Hepatocyte (in vitro differentiated cells): Measurements from ENCODE around the gene POLR3K. TPM values are rescaled to one million over a fixed set of nuclear protein-coding genes. Genes with fewer than 3 reads are reported as not detected.

Experiments
- DNase-seq: peaks from one replicate; pipeline ENCODE4 v3.0.0-alpha.2; 2016; ENCODE audit warnings: low spot score
- H2AFZ ChIP-seq: fragments of 200-600 bp; sonication (generic); 2 replicates; pipeline ENCODE4 v1.6.0; 2016; ENCODE audit warnings: antibody characterized with exemption, mild to moderate bottlenecking
- H3K27ac ChIP-seq: fragments of 200-600 bp; sonication (generic); 2 replicates; pipeline ENCODE4 v1.5.1; 2016; ENCODE audit warnings: mild to moderate bottlenecking
- H3K27me3 ChIP-seq: fragments of 200-600 bp; sonication (generic); 2 replicates; pipeline ENCODE4 v1.6.1; 2016
- H3K36me3 ChIP-seq: fragments of 200-600 bp; sonication (generic); replicated peaks from 2 replicates; pipeline ENCODE4 v1.5.1; 2016; ENCODE audit warnings: low read depth; ENCODE audit not compliant: insufficient read depth
- H3K4me1 ChIP-seq: fragments of 200-600 bp; sonication (generic); 2 replicates; pipeline ENCODE4 v1.5.1; 2016; ENCODE audit warnings: mild to moderate bottlenecking, moderate library complexity; ENCODE audit not compliant: insufficient read depth
- H3K4me2 ChIP-seq: fragments of 200-600 bp; sonication (generic); 2 replicates; pipeline ENCODE4 v1.6.0; 2016
- H3K4me3 ChIP-seq: fragments of 200-600 bp; sonication (generic); 2 replicates; pipeline ENCODE4 v1.5.1; 2016; ENCODE audit warnings: mild to moderate bottlenecking
- H3K79me2 ChIP-seq: fragments of 200-600 bp; sonication (generic); 2 replicates; pipeline ENCODE4 v1.6.0; 2017; ENCODE audit warnings: mild to moderate bottlenecking
- H3K9me2 ChIP-seq: fragments of 200-600 bp; sonication (generic); replicated peaks from 2 replicates; pipeline ENCODE4 v1.6.0; 2017; ENCODE audit warnings: mild to moderate bottlenecking; ENCODE audit not compliant: insufficient read depth
- H3K9me3 ChIP-seq: fragments of 200-600 bp; sonication (generic); 2 replicates; pipeline ENCODE4 v1.5.1; 2016; ENCODE audit warnings: low read depth, mild to moderate bottlenecking
- H4K20me1 ChIP-seq: fragments of 200-600 bp; sonication (generic); 2 replicates; pipeline ENCODE4 v1.6.0; 2016; ENCODE audit warnings: mild to moderate bottlenecking; ENCODE audit not compliant: insufficient read depth, poor library complexity, severe bottlenecking
- EZH2 ChIP-seq: fragments of 200-600 bp; sonication (generic); IDR thresholded peaks from 2 replicates; pipeline ENCODE4 v1.6.1; 2016; ENCODE audit warnings: antibody characterized with exemption, mild to moderate bottlenecking, borderline replicate concordance
- EZH2phosphoT487 ChIP-seq: fragments of 200-600 bp; sonication (generic); IDR thresholded peaks from one replicate; pipeline ENCODE4 v1.6.1; 2018; ENCODE audit warnings: antibody characterized with exemption, mild to moderate bottlenecking, low read depth, moderate library complexity; ENCODE audit not compliant: unreplicated experiment, severe bottlenecking
- WGBS: methylation state at CpG from one replicate; pipeline ENCODE4 v1.1.6; 2016; ENCODE audit warnings: low lambda C conversion rate; ENCODE audit errors: missing lambda C conversion rate; 5-methylcytosine and 5-hydroxymethylcytosine counted together
- polyA plus RNA-seq: library from polyadenylated mRNA; unstranded; fragments of >200 nt; fragmentation: Nextera tagmentation; extraction: Ambion mirVana; gene quantifications from 2 replicates; pipeline ENCODE4 v1.2.1, GENCODE V29; 2016
- total RNA-seq: library from RNA; depleted of rRNA; stranded (reverse); fragments of >200 nt; gene quantifications from 2 replicates; pipeline ENCODE4 v1.2.3, GENCODE V29; 2014
- TF ChIP-seq, protein P1 (sequence below): fragments of 200-600 bp; sonication (generic); IDR thresholded peaks from 2 replicates; pipeline ENCODE4 v1.5.1; 2016; ENCODE audit warnings: antibody characterized with exemption, mild to moderate bottlenecking; ENCODE audit not compliant: poor library complexity

Gene POLR3K
- total and polyA plus RNA-seq, 2 experiments from 2014 or later = 2.7 to 12.5 TPM

DNA sequence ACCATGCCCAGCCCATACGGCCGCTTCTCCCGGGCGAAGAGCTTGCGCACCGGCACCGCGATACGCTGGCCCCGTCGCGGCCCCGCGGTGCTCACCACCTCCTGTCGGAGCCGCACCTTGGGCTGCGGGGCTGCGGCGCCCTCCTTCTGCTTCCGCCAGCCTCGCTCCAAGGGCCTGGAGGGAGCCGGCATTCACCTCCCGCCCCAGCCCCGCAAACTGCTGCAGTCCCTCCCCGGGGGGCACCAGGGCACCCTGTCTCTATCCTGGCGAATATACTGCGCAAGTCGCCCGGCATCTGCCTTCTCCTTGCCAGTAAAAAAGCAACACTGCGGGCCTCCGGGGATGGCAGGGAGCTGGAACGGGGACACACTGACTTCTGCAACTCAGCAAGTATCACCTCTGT, 8.5 kb upstream of the POLR3K start:
- Histone ChIP-seq H3K4me3 (no peak overlapping the region), H3K4me2 (no peak overlapping the region), H3K27ac (no peak overlapping the region), H3K79me2 (peaks cover 10% of the 10 kb centered on the region), H3K4me1 (peaks cover 10% of the 10 kb centered on the region), H4K20me1 (peaks cover 18% of the 10 kb centered on the region), H3K36me3 (no peaks in the 10 kb centered on the region), H3K27me3 (no peaks in the 10 kb centered on the region), H3K9me2 (no peaks in the 10 kb centered on the region), H2AFZ (no peak overlapping the region), H3K9me3 (no peaks in the 10 kb centered on the region)
- no peak for DNase-seq
- no peak for TF ChIP-seq EZH2
- no peak for TF ChIP-seq EZH2phosphoT487
- WGBS = over 99% methylated on average over 29 of the region's 32 CpGs

DNA sequence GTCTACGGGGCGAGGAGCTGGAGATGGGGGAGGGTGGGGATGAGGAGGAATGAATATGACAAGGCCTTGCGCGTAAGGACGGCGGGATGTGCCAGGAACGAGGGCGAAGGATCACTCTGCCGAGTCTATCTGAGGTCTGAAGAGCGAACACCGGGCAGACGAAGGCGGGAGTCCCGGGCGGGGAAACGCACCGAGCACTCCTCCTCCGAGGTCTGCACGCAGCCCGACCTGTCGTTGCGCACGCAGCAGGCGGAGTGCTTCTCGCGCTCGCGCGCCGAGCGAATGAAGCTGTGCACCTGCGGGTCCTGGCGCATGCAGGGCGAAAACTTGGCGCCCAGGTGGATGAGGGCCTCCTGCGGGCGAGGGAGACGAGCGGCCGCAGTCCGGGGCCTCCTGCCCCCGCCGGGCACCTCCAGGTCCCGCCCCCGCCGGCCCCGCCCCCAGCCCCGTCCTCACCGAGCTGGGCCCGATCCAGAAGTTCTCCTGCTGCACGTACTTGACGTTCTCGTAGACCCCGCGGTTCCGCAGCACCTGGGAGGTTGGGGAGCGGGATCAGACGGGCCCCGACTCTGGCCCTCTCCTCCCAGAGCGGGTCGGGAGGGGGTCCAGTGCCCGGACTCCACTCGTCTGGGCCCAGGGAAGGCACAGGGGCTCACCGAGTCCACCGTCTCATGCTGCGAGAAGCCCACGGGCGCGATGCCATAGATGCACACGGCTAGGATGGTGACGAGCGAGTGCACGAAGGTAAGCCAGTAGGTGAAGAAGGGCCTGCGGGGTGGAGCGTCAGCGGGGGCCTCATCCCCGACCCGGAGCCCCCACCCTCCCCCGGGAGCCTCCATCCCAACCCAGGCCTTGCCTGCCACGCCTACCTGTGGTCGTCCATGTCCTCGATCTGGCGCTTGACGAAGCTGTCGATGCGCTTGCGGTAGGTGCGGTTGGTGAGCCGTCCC, 7.8 kb upstream of the POLR3K start:
- no peak overlapping the region for H3K27ac ChIP-seq
- H4K20me1 ChIP-seq = peaks cover 12% of the 10 kb centered on the region
- H3K4me3 ChIP-seq = no peak overlapping the region
- H3K79me2 ChIP-seq = peaks cover 5% of the 10 kb centered on the region
- no peak overlapping the region for H2AFZ ChIP-seq
- H3K4me2 ChIP-seq = no peak overlapping the region
- 94% methylated on average over 34 of the region's 89 CpGs for WGBS
- H3K9me3 ChIP-seq = no peaks in the 10 kb centered on the region
- peaks cover 6% of the 10 kb centered on the region for H3K4me1 ChIP-seq
- H3K27me3 ChIP-seq = no peaks in the 10 kb centered on the region
- DNase-seq = no peak
- H3K9me2 ChIP-seq = no peaks in the 10 kb centered on the region
- TF ChIP-seq EZH2phosphoT487 (no peak), EZH2 (no peak)
- TF ChIP-seq, protein P1, sequence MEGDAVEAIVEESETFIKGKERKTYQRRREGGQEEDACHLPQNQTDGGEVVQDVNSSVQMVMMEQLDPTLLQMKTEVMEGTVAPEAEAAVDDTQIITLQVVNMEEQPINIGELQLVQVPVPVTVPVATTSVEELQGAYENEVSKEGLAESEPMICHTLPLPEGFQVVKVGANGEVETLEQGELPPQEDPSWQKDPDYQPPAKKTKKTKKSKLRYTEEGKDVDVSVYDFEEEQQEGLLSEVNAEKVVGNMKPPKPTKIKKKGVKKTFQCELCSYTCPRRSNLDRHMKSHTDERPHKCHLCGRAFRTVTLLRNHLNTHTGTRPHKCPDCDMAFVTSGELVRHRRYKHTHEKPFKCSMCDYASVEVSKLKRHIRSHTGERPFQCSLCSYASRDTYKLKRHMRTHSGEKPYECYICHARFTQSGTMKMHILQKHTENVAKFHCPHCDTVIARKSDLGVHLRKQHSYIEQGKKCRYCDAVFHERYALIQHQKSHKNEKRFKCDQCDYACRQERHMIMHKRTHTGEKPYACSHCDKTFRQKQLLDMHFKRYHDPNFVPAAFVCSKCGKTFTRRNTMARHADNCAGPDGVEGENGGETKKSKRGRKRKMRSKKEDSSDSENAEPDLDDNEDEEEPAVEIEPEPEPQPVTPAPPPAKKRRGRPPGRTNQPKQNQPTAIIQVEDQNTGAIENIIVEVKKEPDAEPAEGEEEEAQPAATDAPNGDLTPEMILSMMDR = no peak
- H3K36me3 ChIP-seq = no peaks in the 10 kb centered on the region

DNA sequence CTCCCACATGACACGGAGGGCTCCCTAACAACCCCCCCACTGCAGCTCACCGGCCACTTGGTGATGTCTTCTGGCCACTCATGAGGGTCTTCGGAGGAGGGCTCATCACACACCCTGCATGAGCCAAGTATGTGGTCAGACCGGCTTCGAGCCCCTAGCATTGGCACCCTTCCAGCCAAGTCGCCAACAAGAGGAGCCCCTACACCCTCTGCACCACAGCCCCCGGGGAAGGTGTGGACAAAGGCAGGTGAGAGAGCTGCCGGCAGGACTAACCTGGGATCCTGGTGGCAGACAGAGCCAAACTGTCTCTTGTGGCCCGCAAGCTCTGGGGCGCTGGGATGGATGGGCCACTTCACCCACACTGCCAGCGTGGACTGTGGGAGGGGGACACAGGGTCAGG, 6.8 kb upstream of the POLR3K start:
- Histone ChIP-seq H3K4me3 (no peak overlapping the region), H2AFZ (no peak overlapping the region), H3K27me3 (no peaks in the 10 kb centered on the region), H3K4me2 (no peak overlapping the region), H4K20me1 (peaks cover 4% of the 10 kb centered on the region), H3K4me1 (no peaks in the 10 kb centered on the region), H3K27ac (no peak overlapping the region), H3K9me3 (no peaks in the 10 kb centered on the region), H3K36me3 (no peaks in the 10 kb centered on the region), H3K9me2 (no peaks in the 10 kb centered on the region), H3K79me2 (no peaks in the 10 kb centered on the region)
- TF ChIP-seq, protein P1 = no peak
- DNase-seq = no peak
- WGBS = 91% methylated on average over 11 of the region's 11 CpGs

DNA sequence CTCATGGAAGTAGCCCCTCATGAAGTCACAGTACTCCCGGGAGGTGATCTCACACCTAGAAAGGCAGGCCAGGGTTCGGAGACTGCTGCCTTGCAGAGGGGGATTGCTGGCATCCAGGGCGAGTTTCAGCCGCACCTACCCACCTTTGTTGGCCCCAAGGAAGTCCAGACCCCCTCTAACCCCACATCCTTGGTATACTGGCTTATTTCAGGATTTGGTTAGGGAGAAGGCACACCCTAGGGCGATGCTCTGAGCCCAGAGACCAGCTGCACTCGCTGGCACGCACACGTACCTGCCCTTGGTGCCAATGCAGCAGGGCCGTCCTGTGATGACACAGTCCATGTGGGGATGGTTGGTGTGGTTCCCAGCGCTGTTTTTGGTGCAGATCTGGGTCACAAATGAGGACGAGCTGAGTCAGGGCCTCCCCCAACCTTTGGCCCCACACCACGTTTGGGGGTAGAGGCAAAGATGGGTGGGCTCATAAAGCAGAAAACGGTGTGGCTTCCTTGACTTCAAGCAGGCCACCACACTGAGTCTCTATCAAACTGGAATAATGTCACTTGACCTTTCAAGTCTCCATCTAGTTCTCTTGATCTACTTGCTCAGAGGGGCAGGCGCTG, 6.1 kb upstream of the POLR3K start:
- WGBS = 94% methylated on average over 14 of the region's 14 CpGs
- H3K79me2 ChIP-seq = peaks cover under 1% of the 10 kb centered on the region
- no peaks in the 10 kb centered on the region for H3K4me1 ChIP-seq
- H2AFZ ChIP-seq = no peak overlapping the region
- H3K9me2 ChIP-seq = no peaks in the 10 kb centered on the region
- no peak for DNase-seq
- H3K9me3 ChIP-seq = no peaks in the 10 kb centered on the region
- no peak overlapping the region for H3K27ac ChIP-seq
- no peaks in the 10 kb centered on the region for H4K20me1 ChIP-seq
- H3K4me3 ChIP-seq = no peak overlapping the region
- TF ChIP-seq, protein P1 = no peak
- TF ChIP-seq EZH2 = no peak
- TF ChIP-seq EZH2phosphoT487 = no peak
- H3K4me2 ChIP-seq = no peak overlapping the region
- no peaks in the 10 kb centered on the region for H3K36me3 ChIP-seq
- H3K27me3 ChIP-seq = no peaks in the 10 kb centered on the region
